Activated CD8-positive, alpha-beta memory T cell treated with anti-CD3 and anti-CD28 coated beads for 4 hours (primary cell): ENCODE data around the gene CNTNAP2.

Experiments used
- DNase-seq, 2 donors: peaks; one replicate each; pipeline ENCODE4 v3.0.0-alpha.2; 2020; ENCODE audit warnings: low read depth in 2 of 2

The CNTNAP2 gene

DNA sequence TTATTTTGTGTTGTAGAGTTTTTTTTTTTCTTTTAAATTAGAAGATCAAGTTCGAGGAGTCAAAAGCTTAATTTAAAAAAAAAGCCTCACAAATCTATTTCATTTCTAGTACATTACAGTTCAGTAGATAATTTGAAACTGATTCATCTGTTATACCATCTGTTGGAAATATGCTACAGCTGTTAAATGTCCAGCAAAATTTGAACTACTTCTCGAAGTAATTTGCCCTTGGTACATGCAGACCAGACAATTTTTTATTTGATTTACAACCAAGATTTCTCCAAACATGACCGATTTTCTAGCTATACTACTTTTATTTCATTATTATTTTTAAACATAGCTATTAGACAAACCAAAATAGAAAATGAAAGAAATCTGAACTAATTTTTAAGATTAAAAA lies 647.9 kb downstream of the CNTNAP2 start:
- no peak for DNase-seq

GRCh38 chr7:146768957-146769356 lies 652.4 kb downstream of the CNTNAP2 start:
- DNase-seq, result no peak

- no peak for DNase-seq
Measured at GRCh38 chr7:146772601-146773000, 656.0 kb downstream of the CNTNAP2 start.

DNA sequence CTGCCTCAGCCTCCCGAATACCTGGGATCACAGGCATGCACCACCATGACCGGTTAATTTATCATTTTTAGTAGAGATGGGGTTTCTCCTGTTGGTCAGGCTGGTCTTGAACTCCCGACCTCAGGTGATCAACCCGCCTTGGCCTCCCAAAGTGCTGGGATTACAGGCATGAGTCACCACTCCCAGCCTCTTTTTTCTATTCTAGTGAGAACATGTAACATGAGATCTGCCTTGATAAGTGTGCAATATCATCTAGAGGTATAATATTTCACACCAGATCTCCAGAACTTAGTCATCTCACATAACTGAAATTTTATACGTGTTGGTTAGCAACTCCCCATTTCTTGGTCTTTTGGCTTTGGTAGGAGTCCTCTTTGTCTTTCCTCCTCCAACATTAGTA lies 656.9 kb downstream of the CNTNAP2 start:
- no peak for DNase-seq

GRCh38 chr7:146781352-146782116 lies 664.9 kb downstream of the CNTNAP2 start:
- DNase-seq, result no peak

DNA sequence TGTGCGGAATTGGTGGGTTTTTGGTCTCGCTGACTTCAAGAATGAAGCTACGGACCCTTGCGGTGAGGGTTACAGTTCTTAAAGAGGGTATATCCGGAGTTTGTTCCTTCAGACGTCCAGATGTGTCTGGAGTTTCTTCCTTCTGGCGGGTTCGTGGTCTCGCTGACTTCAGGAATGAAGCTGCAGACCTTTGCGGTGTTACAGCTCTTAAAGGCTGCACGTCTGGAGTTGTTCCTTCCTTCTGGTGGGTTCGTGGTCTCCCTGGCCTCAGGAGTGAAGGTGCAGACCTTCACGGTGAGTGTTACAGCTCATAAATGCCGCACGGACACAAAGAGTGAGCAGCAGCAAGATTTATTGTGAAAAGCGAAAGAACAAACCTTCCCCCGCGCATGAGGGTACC lies 670.7 kb downstream of the CNTNAP2 start:
- no peak for DNase-seq

DNA sequence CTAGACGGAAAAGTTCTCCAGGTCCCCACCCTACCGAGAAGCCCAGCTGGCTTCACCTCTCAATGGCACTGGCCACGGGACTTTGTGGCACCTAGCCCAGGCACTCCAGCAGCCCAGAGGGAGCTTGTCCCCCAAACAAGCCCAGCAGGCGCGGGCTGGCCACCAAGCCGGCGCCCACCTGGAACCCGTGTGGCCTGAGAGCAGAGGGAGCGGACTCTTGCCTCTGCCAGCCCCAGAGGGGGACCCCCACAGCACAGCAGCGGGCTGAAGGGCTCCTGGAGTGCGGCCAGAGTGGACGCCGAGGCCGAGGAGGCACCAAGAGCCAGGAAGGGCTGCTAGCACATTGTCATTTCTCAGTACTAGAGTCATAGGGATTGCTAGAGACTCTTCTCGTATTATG lies 671.4 kb downstream of the CNTNAP2 start:
- no peak for DNase-seq

GRCh38 chr7:146791344-146792285 lies 675.0 kb downstream of the CNTNAP2 start:
- DNase-seq, result no peak

DNA sequence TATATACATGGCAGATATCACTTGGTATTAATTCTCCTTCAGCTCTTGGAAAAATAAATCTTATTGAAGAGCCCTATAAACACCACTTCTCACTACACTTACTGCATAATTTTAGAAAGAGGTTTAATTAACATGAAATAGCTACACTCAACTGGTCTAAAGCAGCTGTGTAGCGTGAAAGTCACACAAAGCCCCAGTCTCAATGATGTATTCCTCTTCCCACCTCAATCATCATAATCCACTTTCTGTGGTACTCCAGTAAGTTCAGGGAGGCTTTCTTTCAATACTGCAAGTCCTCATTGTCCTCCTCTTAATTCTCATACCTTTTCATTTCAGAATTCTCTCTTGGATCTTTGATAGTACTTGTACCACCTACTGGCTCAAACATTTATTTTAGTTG lies 688.0 kb downstream of the CNTNAP2 start:
- no peak for DNase-seq

DNA sequence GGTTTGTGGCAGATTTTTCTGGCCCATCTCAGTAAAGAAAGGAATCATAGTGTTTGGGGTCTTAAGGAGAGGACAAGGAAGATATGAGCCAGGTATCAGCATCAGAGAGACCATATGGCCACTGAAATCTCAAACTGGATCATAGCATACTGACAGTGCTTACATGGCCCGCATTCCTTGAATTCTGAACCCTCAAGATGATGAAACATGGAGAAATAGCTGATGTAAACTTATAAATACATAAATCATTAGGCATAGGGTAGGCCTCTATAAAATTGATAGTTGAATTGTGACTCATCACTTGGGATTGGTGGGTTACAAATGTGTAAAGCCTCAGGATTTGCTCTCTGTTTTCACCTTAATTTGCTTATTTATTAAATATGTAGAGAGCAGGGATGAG lies 688.5 kb downstream of the CNTNAP2 start:
- DNase-seq, result no peak

DNA sequence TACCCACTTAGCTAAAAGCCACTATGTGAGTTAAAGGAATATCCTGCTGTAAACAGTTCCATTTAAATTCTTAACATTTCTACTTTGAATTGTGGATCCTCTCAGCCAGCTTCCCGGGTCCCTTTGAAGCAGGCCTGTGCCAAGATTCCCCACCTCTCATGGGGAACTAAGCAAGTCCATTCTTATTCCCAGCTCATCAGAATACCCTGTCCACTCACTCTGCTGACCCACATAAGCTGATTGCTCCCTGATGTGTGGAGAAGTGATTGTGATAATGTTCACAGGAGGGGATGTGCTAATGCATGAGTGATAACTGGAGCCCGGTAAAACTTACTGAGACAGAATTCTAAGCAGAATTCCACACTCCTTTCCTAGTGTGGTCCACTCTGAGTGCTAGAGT lies 709.7 kb downstream of the CNTNAP2 start:
- no peak for DNase-seq

GRCh38 chr7:146830686-146831085 lies 714.1 kb downstream of the CNTNAP2 start:
- DNase-seq, result no peak

DNA sequence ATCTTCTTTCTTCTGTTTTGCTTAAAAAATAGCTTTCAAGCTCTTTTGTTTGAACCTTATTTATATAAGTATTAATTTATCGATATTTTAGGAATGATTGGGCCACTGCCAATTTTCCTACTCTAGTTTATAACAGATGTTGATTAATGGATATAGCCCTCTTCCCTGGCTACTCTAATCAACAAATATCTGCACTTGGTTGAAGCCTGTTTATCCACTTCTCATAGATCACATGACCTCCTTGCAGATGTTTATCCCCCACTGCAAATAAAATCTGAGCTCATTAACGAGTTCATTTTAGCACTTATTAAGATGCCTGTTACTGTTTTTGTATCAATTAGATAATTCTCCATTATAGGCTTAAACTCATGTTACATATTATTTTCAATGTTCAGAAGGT lies 715.3 kb downstream of the CNTNAP2 start:
- no peak for DNase-seq

DNA sequence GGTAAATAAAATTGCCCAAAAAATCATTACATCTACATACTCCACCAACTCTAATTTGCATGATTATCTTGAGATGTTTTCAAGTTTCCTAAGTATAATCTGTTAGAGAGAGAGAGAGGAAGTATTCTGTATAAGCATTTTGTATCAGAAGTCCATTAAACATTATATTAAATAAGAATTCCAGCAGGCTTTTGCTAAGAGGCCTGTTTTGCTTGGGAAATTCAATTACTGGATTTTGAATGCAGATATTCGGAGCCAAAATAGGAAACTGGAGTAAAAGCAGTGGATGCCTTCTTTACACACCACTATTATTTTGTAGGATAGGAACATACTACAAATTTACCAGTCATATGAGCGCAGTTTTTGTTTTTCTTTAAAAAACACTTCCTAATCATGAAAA lies 727.8 kb downstream of the CNTNAP2 start:
- no peak for DNase-seq

- no peak for DNase-seq
Measured at GRCh38 chr7:146858690-146859089, 742.1 kb downstream of the CNTNAP2 start.

DNA sequence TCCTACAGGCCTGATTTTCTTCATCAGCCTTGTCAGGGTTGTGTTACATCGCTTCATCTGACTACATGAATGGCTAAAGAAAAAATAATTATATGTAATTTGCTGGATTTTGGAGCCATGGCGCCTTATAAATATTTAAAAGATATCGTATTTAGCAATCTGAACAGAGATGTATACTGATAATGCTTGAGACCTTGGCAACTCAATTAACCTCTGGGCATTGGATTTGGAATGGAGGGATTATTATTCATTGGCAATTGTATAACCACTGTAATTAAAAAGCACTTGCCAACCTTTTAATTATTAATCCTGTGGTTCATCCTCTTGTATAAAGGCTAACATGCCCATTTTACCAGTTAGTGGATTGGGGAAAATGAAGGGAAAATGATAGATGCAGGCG lies 745.1 kb downstream of the CNTNAP2 start:
- no peak for DNase-seq

DNA sequence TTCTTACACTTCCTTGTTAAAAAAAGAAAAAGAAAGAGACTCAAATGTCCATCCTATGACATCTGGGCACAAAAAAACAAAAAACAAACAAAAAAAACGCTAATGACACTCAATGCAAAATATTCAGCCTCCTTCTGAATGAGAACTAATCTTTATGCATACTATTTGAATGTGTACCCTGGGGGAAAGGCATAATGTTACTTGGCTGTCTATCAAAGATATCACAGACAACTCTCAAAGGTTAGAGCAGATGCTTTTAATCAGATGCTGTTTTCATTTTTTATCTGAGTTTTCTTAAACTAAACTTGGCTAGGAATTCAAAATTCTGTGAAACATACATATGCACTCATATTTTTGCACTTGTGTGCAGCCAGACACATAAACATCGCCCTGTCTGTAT lies 745.8 kb downstream of the CNTNAP2 start:
- DNase-seq, result no peak

GRCh38 chr7:146864644-146865043 lies 748.0 kb downstream of the CNTNAP2 start:
- no peak for DNase-seq

DNA sequence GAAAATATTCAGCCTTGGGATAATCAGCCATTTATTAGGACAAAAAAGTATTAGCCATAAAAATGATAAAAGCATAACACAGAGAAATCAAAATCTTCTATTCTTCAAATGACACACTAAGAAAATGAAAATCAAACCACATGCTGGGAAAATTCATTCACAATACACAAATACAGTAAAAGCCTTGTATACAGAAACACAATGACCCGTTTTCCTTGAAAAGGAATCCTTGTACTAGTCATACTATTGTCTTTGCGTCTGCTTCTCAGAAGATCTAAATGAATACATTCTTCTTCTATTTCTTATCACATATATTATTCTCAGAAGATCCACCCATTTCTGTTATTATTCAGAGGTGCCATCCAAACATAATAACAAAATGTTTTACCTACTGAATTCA lies 749.1 kb downstream of the CNTNAP2 start:
- DNase-seq, result no peak

- no peak for DNase-seq
Measured at GRCh38 chr7:146874722-146875121, 758.1 kb downstream of the CNTNAP2 start.

GRCh38 chr7:146875237-146875785 lies 758.7 kb downstream of the CNTNAP2 start:
- DNase-seq, result no peak

- DNase-seq, result no peak
Measured at GRCh38 chr7:146875981-146876380, 759.4 kb downstream of the CNTNAP2 start.

DNA sequence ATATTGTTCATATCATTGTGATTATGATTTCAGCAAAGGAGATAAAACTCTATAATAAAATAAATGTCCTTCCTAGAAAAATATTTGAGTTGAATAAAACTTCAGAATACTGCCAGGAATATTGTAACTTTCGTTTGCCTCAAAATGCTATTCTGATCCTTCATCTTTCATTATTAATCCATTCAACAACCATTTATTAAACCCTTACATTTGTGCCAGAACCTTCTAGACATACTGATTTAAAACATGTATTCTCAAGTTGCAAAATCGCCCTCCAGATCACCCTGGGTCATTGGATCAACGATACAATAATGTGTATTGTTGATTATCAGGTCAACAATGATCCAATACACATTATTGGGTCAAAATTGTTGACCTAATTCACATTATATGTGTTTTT lies 759.8 kb downstream of the CNTNAP2 start:
- no peak for DNase-seq
